NK-92 (cell line): ENCODE measurements around the gene LRRC53.

Experiments
- DNase-seq: peaks from one replicate; lab custom pipeline; 2025; ENCODE audit not compliant: unreplicated experiment; lab: John Stamatoyannopoulos, UW

Gene LRRC53, protein sequence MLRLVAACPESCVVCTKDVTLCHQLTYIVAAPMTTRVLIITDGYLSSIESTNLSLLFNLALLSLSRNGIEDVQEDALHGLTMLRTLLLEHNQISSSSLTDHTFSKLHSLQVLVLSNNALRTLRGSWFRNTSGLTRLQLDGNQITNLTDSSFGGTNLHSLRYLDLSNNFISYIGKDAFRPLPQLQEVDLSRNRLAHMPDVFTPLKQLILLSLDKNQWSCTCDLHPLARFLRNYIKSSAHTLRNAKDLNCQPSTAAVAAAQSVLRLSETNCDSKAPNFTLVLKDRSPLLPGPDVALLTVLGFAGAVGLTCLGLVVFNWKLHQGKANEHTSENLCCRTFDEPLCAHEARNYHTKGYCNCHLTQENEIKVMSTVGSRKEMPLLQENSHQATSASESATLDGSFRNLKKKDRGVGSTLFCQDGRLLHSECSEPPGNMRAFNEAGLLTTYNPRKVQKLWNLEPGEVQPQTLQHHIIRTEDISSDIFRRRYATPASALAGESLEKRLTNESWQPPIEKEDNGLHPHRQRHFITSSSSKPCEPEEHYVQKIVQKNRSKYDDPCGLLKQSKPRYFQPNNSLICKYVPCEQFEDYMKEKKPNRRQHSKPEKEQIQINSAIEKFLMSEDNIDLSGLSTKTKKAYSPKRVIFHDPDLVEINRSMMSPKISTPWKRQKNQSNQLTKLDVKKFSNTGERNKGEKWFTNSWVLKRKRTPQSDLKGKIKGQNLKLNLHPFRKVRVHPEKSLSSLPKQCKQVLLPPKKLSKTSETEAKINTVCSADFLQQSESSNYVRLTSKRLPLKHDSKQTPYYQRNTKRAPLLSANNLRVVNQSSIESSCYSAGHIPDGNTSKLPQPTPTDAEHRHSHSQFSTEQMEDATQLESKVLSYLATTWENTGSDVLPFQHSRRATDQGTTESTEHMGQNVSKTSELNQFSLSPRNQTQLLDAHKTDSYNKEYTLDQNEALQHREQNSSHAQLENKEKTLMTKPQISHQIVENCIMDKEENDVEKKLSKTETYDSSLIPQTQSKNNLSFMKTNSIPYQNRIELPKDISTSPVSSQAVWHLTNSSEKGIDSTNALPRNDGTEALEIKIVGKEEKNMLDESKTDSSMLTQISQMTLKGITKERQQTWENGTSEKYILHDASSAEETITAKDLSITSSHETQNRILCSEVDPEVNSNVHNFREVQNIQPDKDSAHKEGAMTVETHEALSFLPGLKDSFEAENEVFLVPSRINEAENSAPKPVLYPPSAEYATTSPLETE

DNA sequence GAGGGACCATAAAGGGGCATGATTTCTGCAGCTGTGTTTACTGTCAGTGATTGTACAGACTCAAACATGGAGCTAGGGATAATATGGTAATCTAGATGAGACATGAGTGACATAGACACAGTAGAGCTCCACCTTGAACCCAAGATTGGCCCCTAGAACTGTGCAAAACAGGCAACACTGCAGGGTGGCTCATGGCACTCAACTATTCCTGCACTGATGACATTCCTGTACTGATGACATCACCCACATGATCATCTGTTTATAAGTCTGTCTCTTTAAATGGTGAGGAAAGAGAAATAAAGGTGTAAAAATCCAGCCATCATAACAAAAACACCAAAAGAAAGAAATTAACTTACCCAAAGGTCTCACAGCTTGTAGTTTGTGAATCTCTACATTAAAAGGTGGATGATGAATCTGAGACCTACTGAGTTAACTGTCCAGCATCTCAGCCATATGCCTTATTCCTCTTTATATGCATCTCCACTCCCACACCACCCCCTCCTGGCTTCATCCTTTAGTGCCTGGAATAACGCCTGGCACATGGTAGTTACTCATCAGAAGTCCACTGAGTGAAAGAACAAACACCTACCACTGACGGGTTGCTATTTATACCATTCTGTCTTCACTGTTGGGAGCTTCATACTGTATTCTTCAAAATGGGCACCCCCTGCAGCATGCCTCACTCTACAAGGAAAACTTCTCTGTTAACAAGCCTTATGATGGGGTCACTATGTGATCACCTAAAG, at the start of gene LRRC53:
LRRC53 (minus strand) TSS at position 442 of the 746 bp plus-strand sequence. CDS start 29,262 bp downstream, outside the sequence.
- DNase-seq, result no peak

DNA sequence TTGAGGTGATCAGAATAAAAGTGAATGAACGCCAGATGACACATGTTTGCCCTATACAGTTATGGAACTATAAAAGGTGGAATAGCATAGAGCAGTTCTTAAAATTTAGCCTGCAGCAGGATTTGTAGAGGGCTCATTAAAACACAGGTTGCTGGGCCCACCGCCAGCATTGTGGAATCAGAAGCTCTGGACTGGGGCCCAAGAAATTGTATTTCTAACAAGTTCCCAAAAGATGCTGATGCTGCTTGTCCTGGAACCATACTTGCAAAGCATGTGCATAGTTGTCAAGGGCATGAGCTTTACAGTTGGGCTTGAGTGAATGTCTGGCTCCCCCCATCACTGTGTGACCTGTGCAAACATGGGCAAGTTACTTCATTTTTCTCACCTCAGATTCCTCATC, 37.5 kb upstream of the LRRC53 start:
- no peak for DNase-seq

DNA sequence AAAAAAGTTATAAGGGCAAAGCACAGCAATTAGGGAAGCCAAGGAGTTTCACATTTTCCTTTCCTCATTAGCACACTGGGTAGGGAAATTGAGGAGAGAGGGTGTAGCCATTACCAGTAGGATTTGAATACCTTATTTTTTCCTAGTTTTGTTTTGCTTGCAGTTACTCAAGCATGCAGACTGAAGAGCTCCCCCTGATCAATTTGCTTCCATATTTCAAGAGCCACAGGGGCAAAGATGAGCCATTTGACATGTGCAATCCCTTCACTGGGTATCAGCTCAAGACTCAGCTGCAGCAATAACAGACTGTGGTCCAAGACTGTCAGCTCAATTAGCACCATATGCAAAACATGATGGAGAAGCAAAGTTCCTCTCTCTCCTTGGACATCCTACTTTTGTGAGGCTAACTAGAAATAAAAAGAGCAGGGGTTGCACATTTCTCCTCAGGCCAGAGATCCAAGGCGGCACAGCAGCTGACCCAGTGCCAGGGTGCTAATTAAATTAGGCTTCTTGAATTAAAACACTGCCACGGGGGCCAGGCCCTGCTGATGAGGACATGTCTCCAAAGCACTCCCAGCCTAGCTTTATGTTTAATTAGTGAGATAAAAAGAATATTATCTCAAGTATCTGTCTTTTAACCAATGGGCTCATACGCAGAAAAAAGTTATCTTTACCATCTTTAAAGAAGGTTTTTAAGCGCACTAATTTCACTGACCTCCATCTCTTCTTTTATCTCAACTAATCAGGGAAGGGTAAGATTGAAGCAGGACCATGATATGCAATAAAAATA, 36.7 kb upstream of the LRRC53 start:
- no peak for DNase-seq

DNA sequence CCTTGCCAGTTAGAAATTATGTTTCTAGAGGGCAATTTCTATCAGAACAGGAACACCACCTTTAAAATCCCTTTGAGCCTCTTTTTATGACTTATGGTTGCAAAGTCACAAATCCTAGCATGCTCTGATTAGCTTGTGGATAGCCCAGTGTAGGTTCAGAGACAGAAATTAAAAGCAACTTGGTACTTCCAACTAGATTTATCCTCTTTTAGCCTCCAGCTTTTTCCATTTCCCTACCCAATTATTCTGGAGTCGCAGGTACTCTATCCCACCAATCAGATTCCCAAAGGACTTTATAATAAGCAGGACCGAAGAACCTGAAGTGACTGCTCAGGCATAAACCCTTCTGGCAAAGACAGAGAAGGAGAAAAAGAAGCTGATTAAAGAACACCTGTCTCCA, 33.4 kb upstream of the LRRC53 start:
- no peak for DNase-seq

DNA sequence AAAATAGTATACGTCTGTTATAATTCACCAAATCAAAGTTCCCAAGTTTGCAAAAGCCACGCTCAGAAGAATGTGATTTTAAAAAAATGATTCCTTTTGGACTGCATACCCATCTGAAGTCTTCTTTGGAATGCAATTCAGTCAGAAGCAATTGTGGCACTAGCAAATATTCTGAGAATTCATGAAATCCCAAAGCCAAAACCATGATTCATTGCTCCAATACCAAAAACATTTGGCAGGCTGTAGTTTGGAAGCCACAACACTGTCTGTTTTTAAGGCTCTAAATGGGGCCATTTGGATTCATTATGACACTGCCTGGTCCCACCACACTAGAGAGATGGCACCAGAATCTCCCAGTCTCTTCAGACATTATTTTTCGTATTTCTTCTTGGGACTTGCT, 21.8 kb upstream of the LRRC53 start:
- DNase-seq, result no peak

DNA sequence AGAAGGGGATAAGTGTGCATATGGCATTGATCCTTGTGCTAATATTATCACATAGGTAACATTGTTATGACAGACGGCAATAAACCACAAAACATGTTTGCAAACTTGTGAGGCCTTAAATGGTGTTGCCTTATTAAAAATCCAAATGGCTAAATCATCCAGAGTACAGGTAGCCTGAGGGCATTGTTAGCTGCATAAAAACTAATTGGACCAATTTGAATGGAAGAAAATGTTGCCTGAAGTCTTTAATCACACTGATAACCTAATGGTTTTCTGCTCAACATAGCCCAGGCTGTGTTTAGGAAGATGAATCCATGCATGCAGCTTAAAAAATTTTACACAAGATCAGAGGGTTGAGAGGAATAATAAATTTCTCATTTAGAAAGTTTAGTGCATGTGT, 19.4 kb upstream of the LRRC53 start:
- DNase-seq, result no peak

DNA sequence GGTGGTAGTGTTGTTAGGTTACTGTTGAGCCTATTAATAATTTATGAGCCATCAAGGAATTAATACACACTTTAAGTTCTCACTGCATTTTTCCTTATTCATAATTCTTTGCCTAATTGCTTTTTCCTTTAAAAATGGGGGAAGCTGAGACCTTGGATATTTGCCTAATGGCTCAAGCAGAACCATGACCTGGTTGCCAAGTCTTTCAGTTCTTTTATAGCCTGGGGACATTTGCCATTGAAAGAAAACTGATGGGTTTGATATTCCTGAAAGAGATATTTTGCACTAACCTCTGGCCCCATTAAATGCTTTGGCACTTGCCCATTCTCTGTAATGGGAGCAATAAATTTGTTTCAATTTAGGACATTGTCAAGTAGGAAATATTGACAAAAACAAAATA, 18.5 kb upstream of the LRRC53 start:
- no peak for DNase-seq

GRCh38 chr1:74528123-74528522, 15.7 kb upstream of the LRRC53 start:
- no peak for DNase-seq

- DNase-seq, result no peak
These were observed 14.3 kb upstream of the LRRC53 start for GRCh38 chr1:74526708-74527107.

DNA sequence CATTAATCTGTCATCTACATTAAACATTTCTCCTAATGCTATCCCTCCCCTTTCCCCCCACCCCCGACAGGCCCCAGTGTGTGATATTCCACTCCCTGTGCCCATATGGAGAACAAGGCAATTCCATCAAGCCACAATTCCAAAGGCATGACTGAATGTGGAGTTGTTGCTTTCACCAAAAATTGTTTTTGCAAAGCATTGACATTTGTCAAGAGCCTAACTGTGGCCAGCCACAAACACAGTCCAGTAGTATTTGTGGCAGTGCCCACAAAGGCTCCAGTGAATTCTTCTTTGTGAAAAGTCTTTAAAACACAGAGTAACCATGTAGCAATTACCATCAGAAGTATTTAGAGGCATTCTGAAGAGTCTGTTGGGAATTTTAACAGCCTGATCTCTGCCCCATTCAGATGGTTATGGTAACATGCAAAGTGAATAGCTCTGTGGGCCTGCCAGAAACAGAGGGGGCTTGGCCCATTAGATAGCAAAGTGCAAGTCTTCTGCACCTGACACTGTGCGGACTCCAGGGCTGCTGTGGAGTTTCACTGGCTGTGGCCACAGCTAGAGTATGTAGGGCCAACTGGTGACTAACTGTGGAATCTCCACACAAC, 11.6 kb upstream of the LRRC53 start:
- DNase-seq, result no peak

DNA sequence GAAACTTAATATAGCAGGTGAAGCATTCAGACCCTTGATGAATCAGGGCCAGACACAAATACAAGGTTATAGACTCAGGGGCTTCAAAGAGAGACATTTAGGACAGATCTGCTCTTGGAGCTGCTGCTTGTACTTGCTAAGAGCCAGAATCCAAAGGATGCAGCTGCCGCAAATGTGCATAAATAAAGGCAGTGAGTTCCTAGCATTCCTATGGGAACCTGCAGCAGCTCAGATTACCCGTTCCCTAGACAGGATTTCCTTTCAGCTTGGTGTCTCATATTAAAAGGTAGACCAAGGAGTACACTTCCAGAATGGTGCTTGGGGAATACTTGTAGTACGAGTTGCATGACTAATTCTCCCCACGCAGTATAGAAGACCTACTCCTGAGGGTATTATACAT, 9.7 kb upstream of the LRRC53 start:
- no peak for DNase-seq

- no peak for DNase-seq
These were observed 5.2 kb upstream of the LRRC53 start for GRCh38 chr1:74517599-74518051.

DNA sequence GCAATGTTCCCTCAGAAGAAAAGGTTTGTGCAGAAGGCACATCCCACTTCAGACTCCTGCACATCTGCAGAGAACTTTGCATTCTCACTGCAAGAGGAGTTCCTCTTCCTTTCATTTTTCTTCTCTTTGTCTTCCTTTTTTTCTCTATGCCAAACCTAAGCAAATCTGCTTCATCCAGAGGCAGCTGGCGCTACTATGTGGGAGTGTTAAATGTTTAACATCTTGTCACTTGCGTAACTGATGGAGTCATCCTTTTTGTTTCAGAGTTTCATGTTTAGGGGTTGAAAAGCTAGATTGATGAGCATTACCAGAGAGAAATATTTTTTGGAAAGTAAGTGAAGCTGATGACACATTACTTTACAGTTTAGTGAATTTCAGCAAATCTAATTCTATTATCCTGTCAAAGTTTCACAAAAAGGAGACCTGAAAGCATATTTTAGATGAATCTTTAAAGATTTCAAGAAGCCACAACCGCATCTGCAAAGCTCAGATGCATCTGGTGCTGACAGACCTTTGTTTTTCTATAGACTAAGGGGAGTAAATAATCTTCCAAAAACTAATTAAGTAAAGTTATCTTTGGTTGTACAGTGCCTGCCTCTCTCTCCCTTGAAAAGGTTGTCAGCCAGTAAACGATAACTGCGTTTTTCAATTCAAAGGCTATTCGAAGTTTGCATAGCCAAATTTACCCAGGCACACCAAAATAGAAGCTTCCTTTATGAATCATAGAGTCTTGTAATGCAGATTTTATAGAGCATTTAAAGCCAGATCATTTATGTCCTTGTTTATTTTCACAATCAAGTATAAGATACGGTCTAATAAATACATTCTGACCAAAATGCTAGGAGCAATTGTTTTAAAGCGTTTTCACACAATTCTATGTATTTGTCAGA, 1.2 kb upstream of the LRRC53 start:
- DNase-seq, result no peak

- no peak for DNase-seq
These were observed 4.0 kb downstream of the LRRC53 start for GRCh38 chr1:74508449-74508848.

GRCh38 chr1:74505928-74506710, 6.3 kb downstream of the LRRC53 start:
- no peak for DNase-seq

GRCh38 chr1:74504933-74505512, 7.4 kb downstream of the LRRC53 start:
- no peak for DNase-seq
